A673 (cell line): ENCODE results near the gene HSD17B2. TPM values are rescaled to one million over a fixed set of nuclear protein-coding genes. Genes with fewer than 3 reads are reported as not detected.

Experiments
- BruUV-seq: library from RNA; stranded (reverse); fragments of 400-500 nt; replicated peaks from 2 replicates; lab custom pipeline; 2021; lab: Mats Ljungman, UMichigan
- CTCF ChIA-PET: fragments of 300-600 bp; sonication (Branson Sonifier 250); formaldehyde crosslinking; loops from one replicate; lab custom pipeline; 2022; ENCODE audit warnings: antibody characterized with exemption; lab: Charles Lee
- POLR2A ChIA-PET: fragments of 300-600 bp; sonication (Branson Sonifier 250); formaldehyde crosslinking; loops from one replicate; lab custom pipeline; 2022; ENCODE audit warnings: antibody characterized with exemption; ENCODE audit not compliant: low non-redundant PET; lab: Charles Lee
- DNase-seq: peaks from one replicate; pipeline ENCODE4 v3.0.0-alpha.2; 2015; ENCODE audit warnings: low spot score
- H3K27ac ChIP-seq: fragments of 200-600 bp; sonication (generic); 2 replicates; pipeline ENCODE4 v1.5.1; 2016; ENCODE audit warnings: mixed run types, low read depth, mild to moderate bottlenecking, mixed read lengths, antibody characterized with exemption, low read length; ENCODE audit not compliant: poor library complexity, severe bottlenecking
- H3K27me3 ChIP-seq: fragments of 200-600 bp; sonication (generic); replicated peaks from 2 replicates; pipeline ENCODE4 v1.6.1; 2017; ENCODE audit warnings: mixed run types, low read depth, mild to moderate bottlenecking, mixed read lengths, antibody characterized with exemption, low read length; ENCODE audit not compliant: insufficient read depth, poor library complexity
- H3K36me3 ChIP-seq: fragments of 200-600 bp; sonication (generic); 2 replicates; pipeline ENCODE4 v1.6.1; 2016; ENCODE audit warnings: mixed run types, mild to moderate bottlenecking, mixed read lengths, antibody characterized with exemption, low read length; ENCODE audit not compliant: insufficient read depth, poor library complexity, severe bottlenecking
- H3K4me1 ChIP-seq: fragments of 200-600 bp; sonication (generic); 2 replicates; pipeline ENCODE4 v1.6.1; 2017; ENCODE audit warnings: mixed run types, mild to moderate bottlenecking, mixed read lengths, antibody characterized with exemption, low read length; ENCODE audit not compliant: insufficient read depth, poor library complexity, severe bottlenecking
- H3K4me3 ChIP-seq: fragments of 200-600 bp; sonication (generic); 2 replicates; pipeline ENCODE4 v1.5.1; 2016; ENCODE audit warnings: low read depth, mixed run types, mild to moderate bottlenecking, mixed read lengths, low read length; ENCODE audit not compliant: poor library complexity, severe bottlenecking
- H3K9me3 ChIP-seq: fragments of 200-600 bp; sonication (generic); 2 replicates; pipeline ENCODE4 v1.6.1; 2016; ENCODE audit warnings: mixed run types, low read depth, mild to moderate bottlenecking, mixed read lengths, antibody characterized with exemption, low read length; ENCODE audit not compliant: poor library complexity, severe bottlenecking
- CTCF ChIP-seq: fragments of 300-800, 200-600 bp; sonication (generic); conservative IDR thresholded peaks from 2 replicates; pipeline ENCODE4 v1.5.1; 2017; ENCODE audit warnings: low read depth, mild to moderate bottlenecking, antibody characterized with exemption, low read length, moderate library complexity, mixed read lengths
- EZH2 ChIP-seq: fragments of 200-600 bp; sonication (generic); IDR thresholded peaks from 2 replicates; pipeline ENCODE4 v1.6.1; 2017; ENCODE audit warnings: borderline replicate concordance, low read depth, mild to moderate bottlenecking, mixed read lengths, antibody characterized with exemption, low read length; ENCODE audit not compliant: poor library complexity, severe bottlenecking
- intact Hi-C: fragments of 100-400 bp; cut with micrococcal nuclease; formaldehyde crosslinking; loops from one replicate; pipeline ENCODE4 v1.10.0; 2022; ENCODE audit not compliant: unreplicated experiment
- total RNA-seq: library from RNA; stranded (reverse); gene quantifications from 2 replicates; pipeline ENCODE4 v1.2.3, GENCODE V29; 2021

The HSD17B2 gene
- total RNA-seq, 1 experiment from 2014 or later, result 4.9 TPM

- Histone ChIP-seq H3K27me3 (no peaks in the 10 kb centered on the region), H3K27ac (no peak overlapping the region), H3K4me1 (no peaks in the 10 kb centered on the region), H3K4me3 (no peak overlapping the region), H3K36me3 (no peaks in the 10 kb centered on the region), H3K9me3 (no peaks in the 10 kb centered on the region)
- POLR2A ChIA-PET, result no interaction called here
- CTCF ChIA-PET, result no interaction called here
- TF ChIP-seq CTCF (no peak), EZH2 (no peak)
- intact Hi-C loops, result no loop called here
- no peak for DNase-seq
- no TSS peak for BruUV-seq
These were observed 47.0 kb downstream of the HSD17B2 start for GRCh38 chr16:82082097-82082496.

- DNase-seq, result no peak
- Histone ChIP-seq H3K27ac (no peak overlapping the region), H3K4me3 (no peak overlapping the region), H3K27me3 (no peaks in the 10 kb centered on the region), H3K36me3 (no peaks in the 10 kb centered on the region), H3K9me3 (no peaks in the 10 kb centered on the region), H3K4me1 (no peaks in the 10 kb centered on the region)
- CTCF ChIA-PET, result no interaction called here
- no peak for TF ChIP-seq EZH2
- no TSS peak for BruUV-seq
- intact Hi-C loops, result no loop called here
- POLR2A ChIA-PET, result no interaction called here
These were observed 47.6 kb downstream of the HSD17B2 start for GRCh38 chr16:82082543-82083244.

- POLR2A ChIA-PET, result no interaction called here
- no peaks in the 10 kb centered on the region for H3K36me3 ChIP-seq
- CTCF ChIA-PET, result no interaction called here
These were observed 48.8 kb downstream of the HSD17B2 start for GRCh38 chr16:82083710-82084353.

More at GRCh38 chr16:82083710-82084353, 48.8 kb downstream of the HSD17B2 start:
- Histone ChIP-seq H3K27ac (no peak overlapping the region), H3K9me3 (no peaks in the 10 kb centered on the region), H3K4me1 (no peaks in the 10 kb centered on the region), H3K27me3 (no peaks in the 10 kb centered on the region), H3K4me3 (no peak overlapping the region)
- intact Hi-C loops, result no loop called here
- TF ChIP-seq CTCF (no peak), EZH2 (no peak)
- no TSS peak for BruUV-seq
- no peak for DNase-seq
